ENCODE data around the gene CCND3.

DNA sequence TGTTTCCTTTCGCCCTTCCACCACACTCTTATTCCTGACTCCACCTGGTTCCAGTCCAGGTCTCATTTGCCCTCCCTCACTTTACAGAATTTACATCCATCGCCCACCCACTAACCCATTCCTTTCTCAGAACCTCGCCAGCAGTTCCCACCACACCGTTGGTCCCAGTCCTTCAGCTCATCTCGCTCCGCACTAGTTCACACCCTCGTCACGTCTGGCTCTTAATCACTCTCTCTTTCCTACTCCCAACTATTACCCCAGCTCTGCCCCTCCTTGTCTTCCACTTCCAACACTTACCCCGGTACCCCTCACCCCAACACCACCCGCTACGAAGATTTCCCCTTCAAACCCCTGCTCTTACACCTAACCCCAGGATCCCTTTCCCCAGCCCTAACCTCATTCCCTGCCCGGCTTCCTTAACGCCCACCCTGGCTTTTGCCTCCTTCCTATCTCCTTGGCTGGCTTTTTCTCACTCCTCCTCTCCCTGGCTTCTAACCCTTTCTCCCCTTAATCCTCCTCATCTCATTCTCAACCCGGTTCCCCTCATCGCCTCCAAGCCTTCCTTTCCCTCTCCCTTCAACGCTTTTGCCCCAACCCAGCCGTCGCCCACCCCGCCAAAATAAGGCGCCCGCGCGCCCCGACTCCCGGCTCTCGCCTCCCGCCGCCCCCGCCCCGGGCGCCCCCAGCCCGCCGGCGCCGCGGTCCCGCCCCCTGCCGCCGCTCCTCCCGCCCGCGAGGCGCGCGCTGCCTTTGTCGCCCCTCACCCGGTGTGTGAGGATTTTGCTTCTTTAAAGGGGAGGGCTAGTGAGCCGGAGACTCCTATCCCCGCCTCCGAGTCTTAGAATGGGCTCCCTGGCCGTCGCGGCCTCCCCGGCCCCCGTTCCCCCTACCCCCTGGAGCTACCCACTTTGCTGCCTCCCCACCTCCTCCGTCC is 47.0 kb downstream of the CCND3 start:
- no peak for TF ChIP-seq POLR2A (IDR thresholded peaks at IDR 0.05)
- TF ChIP-seq, protein P1, sequence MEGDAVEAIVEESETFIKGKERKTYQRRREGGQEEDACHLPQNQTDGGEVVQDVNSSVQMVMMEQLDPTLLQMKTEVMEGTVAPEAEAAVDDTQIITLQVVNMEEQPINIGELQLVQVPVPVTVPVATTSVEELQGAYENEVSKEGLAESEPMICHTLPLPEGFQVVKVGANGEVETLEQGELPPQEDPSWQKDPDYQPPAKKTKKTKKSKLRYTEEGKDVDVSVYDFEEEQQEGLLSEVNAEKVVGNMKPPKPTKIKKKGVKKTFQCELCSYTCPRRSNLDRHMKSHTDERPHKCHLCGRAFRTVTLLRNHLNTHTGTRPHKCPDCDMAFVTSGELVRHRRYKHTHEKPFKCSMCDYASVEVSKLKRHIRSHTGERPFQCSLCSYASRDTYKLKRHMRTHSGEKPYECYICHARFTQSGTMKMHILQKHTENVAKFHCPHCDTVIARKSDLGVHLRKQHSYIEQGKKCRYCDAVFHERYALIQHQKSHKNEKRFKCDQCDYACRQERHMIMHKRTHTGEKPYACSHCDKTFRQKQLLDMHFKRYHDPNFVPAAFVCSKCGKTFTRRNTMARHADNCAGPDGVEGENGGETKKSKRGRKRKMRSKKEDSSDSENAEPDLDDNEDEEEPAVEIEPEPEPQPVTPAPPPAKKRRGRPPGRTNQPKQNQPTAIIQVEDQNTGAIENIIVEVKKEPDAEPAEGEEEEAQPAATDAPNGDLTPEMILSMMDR (IDR thresholded peaks at IDR 0.05): no peak
- TF ChIP-seq POLR2AphosphoS5 (IDR thresholded peaks at IDR 0.05): no peak
- TF ChIP-seq EP300 (IDR thresholded peaks at IDR 0.05): no peak

All from gastroesophageal sphincter (tissue), 3 donors.